ENCODE measurements around the gene PPARD.

PPARD gene

GRCh38 chr6:35445691-35446090 is 103.3 kb downstream of the PPARD start:
- DNase-seq: no peak

- no peak for DNase-seq
These were observed 105.8 kb downstream of the PPARD start for GRCh38 chr6:35448191-35448590.

GRCh38 chr6:35449287-35449881 is 107.0 kb downstream of the PPARD start:
- DNase-seq: peak in 1 of 2 experiments; percentile 7

GRCh38 chr6:35451354-35452182 is 109.2 kb downstream of the PPARD start:
- no peak for DNase-seq

- peak; percentile 78 to 80 for DNase-seq
These were observed 110.1 kb downstream of the PPARD start, which contains the start of gene FANCE for GRCh38 chr6:35452183-35453090. FANCE (plus strand) TSS chr6:35452338; CDS start chr6:35452546, 208 bp downstream.

- no peak for DNase-seq
These were observed 110.9 kb downstream of the PPARD start for GRCh38 chr6:35453236-35453635.

- no peak for DNase-seq
These were observed 112.2 kb downstream of the PPARD start for GRCh38 chr6:35454391-35455110.

- DNase-seq: no peak
These were observed 115.5 kb downstream of the PPARD start for GRCh38 chr6:35457907-35458306.

- DNase-seq: no peak
These were observed 118.9 kb downstream of the PPARD start for GRCh38 chr6:35461270-35461669.

GRCh38 chr6:35463292-35463691 is 120.9 kb downstream of the PPARD start:
- no peak for DNase-seq

- DNase-seq: no peak
These were observed 123.3 kb downstream of the PPARD start for GRCh38 chr6:35465646-35466045.

GRCh38 chr6:35468181-35468979 is 126.0 kb downstream of the PPARD start, which contains the start of gene RPL10A:
RPL10A (plus strand) TSS chr6:35468401; CDS start chr6:35468435, 34 bp downstream.
- DNase-seq: peak; percentile 93 to 94

- peak in 1 of 2 experiments; percentile 39 for DNase-seq
These were observed 126.8 kb downstream of the PPARD start for GRCh38 chr6:35468980-35469750.

GRCh38 chr6:35469751-35470662 is 127.6 kb downstream of the PPARD start:
- no peak for DNase-seq

- DNase-seq: no peak
These were observed 128.3 kb downstream of the PPARD start for GRCh38 chr6:35470663-35471120.

- no peak for DNase-seq
These were observed 129.5 kb downstream of the PPARD start for GRCh38 chr6:35471836-35472345.

- DNase-seq: no peak
These were observed 130.9 kb downstream of the PPARD start for GRCh38 chr6:35473075-35473849.

- DNase-seq: no peak
These were observed 131.4 kb downstream of the PPARD start for GRCh38 chr6:35473850-35474130.

Measured in activated CD4-positive, alpha-beta T cell treated with anti-CD3 and anti-CD28 coated beads, Interleukin-2, amount 50 U/mL, for 4 hours (primary cell).